A549 (cell line): Measurements from ENCODE around the gene APPL1. TPM values are rescaled to one million over a fixed set of nuclear protein-coding genes. Genes with fewer than 3 reads are reported as not detected.

Experiments used
- ATAC-seq, 2 experiments: fragments of 200-7000 bp in 1 of 2; fragments of >200 bp in 1 of 2; cut with Nextera tagmentation in 1 of 2; cut with Tn5 transposase in 1 of 2; 3 replicates each; pipeline versions ENCODE4 v1.8.0 to v1.9.1; 2018 to 2020; ENCODE audit warnings: mild to moderate bottlenecking in 1 of 2, moderate library complexity in 1 of 2
- CTCF ChIA-PET: fragments of 300-600 bp; sonication (Branson Sonifier 250); formaldehyde crosslinking; extraction: SDS; loops from one replicate; lab custom pipeline; 2021; ENCODE audit warnings: antibody characterized with exemption, inconsistent platforms; lab: Yijun Ruan, JAX
- POLR2A ChIA-PET: fragments of 350-600 bp; formaldehyde crosslinking; extraction: SDS; loops from one replicate; lab custom pipeline; 2021; ENCODE audit warnings: antibody characterized with exemption, inconsistent platforms; lab: Yijun Ruan, JAX
- DNase-seq, 2 experiments: peaks; one replicate each; pipeline versions ENCODE4 v3.0.0 to v3.0.0-alpha.2; 2011 to 2016; ENCODE audit warnings: low read depth in 1 of 2, low spot score in 1 of 2
- FAIRE-seq: peaks from 2 replicates; lab custom pipeline; 2011; peaks lifted over from hg19 to GRCh38; lab: Jason Lieb, UNC
- H3K27ac ChIP-seq, 2 experiments: fragments of >200 bp; sonication (Bioruptor Twin); formaldehyde crosslinking; 3 replicates each; pipeline ENCODE4 v1.5.1; 2016 to 2017
- H3K4me1 ChIP-seq: fragments of >200 bp; sonication (Bioruptor Twin); formaldehyde crosslinking; 3 replicates; pipeline ENCODE4 v1.6.1; 2016
- H3K4me2 ChIP-seq: fragments of >200 bp; sonication (Bioruptor Twin); formaldehyde crosslinking; 3 replicates; pipeline ENCODE4 v1.6.1; 2016
- H3K4me3 ChIP-seq: fragments of >200 bp; sonication (Bioruptor Twin); formaldehyde crosslinking; 3 replicates; pipeline ENCODE4 v1.5.1; 2016
- H3K9me3 ChIP-seq: fragments of >200 bp; sonication (Bioruptor Twin); formaldehyde crosslinking; 3 replicates; pipeline ENCODE4 v1.6.1; 2016
- CHD2 ChIP-seq: fragments of 150-350 bp; IDR thresholded peaks from 2 replicates; pipeline ENCODE4 v1.6.1; 2014; ENCODE audit warnings: low read length; ENCODE audit not compliant: partially characterized antibody
- CHD4 ChIP-seq: fragments of 200-600 bp; sonication (generic); IDR thresholded peaks from 2 replicates; pipeline ENCODE4 v1.6.1; 2016; ENCODE audit warnings: antibody characterized with exemption, mild to moderate bottlenecking, borderline replicate concordance
- EHF ChIP-seq: fragments of 250-450 bp; sonication (Bioruptor Pico); IDR thresholded peaks from 2 replicates; pipeline ENCODE4 v1.5.0; 2020; ENCODE audit warnings: mild to moderate bottlenecking
- FOSL2 ChIP-seq, 2 experiments: fragments of 450-650 bp in 1 of 2; fragments of >200 bp in 1 of 2; sonication (Bioruptor Twin) in 1 of 2; formaldehyde crosslinking; IDR thresholded peaks; 2 replicates each; pipeline versions ENCODE4 v1.5.0 to v1.6.1; 2016 to 2020; ENCODE audit warnings: mild to moderate bottlenecking in 1 of 2, moderate library complexity in 1 of 2
- HDAC2 ChIP-seq: fragments of 200-600 bp; sonication (generic); IDR thresholded peaks from 2 replicates; pipeline ENCODE4 v1.6.1; 2016
- HEYL ChIP-seq: fragments of 250-450 bp; sonication (Bioruptor Pico); IDR thresholded peaks from 2 replicates; pipeline ENCODE4 v1.8.0; 2021; ENCODE audit warnings: mild to moderate bottlenecking, moderate library complexity
- JUN ChIP-seq, 2 experiments: fragments of >200 bp; sonication (Bioruptor Twin); formaldehyde crosslinking; IDR thresholded peaks; 2 replicates in 1 of 2; 3 replicates in 1 of 2; pipeline ENCODE4 v1.6.1; 2016 to 2017
- JUNB ChIP-seq: fragments of >200 bp; sonication (Bioruptor Twin); formaldehyde crosslinking; IDR thresholded peaks from 2 replicates; pipeline ENCODE4 v1.6.1; 2016
- KDM5A ChIP-seq: fragments of 200-600 bp; sonication (generic); IDR thresholded peaks from 2 replicates; pipeline ENCODE4 v1.6.1; 2016; ENCODE audit warnings: antibody characterized with exemption, mild to moderate bottlenecking
- MAFK ChIP-seq: fragments of 450-650 bp; IDR thresholded peaks from 2 replicates; pipeline ENCODE4 v1.6.1; 2014; ENCODE audit not compliant: partially characterized antibody
- MAZ ChIP-seq: fragments of 150-350 bp; IDR thresholded peaks from 2 replicates; pipeline ENCODE4 v1.6.1; 2014; ENCODE audit warnings: antibody characterized with exemption, low read depth, low read length, borderline replicate concordance
- MYC ChIP-seq: IDR thresholded peaks from 2 replicates; pipeline ENCODE4 v1.6.1; 2012; ENCODE audit warnings: mild to moderate bottlenecking, inconsistent platforms, low read length, improper control_type of control experiment, borderline replicate concordance
- NFE2L2 ChIP-seq: fragments of 150-350 bp; conservative IDR thresholded peaks from 2 replicates; pipeline ENCODE4 v1.6.1; 2014; ENCODE audit warnings: low read length
- PHF8 ChIP-seq: fragments of 200-600 bp; sonication (generic); IDR thresholded peaks from 2 replicates; pipeline ENCODE4 v1.6.1; 2016; ENCODE audit warnings: low read depth, mild to moderate bottlenecking, antibody characterized with exemption, moderate library complexity, borderline replicate concordance
- WGBS: methylation state at CpG from one replicate; pipeline ENCODE4 v1.1.6; 2017; ENCODE audit errors: missing lambda C conversion rate; 5-methylcytosine and 5-hydroxymethylcytosine counted together
- polyA plus RNA-seq, 4 experiments: library from polyadenylated mRNA; depleted of rRNA in 3 of 4; stranded (reverse); fragments of >200 nt; fragmentation: RNase III in 1 of 4; extraction: RNeasy Plus Mini Kit Qiagen cat#74134 plus additional on column Dnase treatment in 1 of 4; gene quantifications; 2 replicates in 3 of 4; 3 replicates in 1 of 4; pipeline ENCODE4 v1.2.3, GENCODE V29; 2011 to 2017
- TF ChIP-seq, protein P1 (sequence below): IDR thresholded peaks from 2 replicates; pipeline ENCODE4 v1.6.1; 2012
- TF ChIP-seq, protein P2 (sequence below): IDR thresholded peaks from 2 replicates; pipeline ENCODE4 v1.6.1; 2012
- TF ChIP-seq, protein P3 (sequence below): fragments of 200-600 bp; sonication (generic); IDR thresholded peaks from 2 replicates; pipeline ENCODE4 v1.6.1; 2016; ENCODE audit warnings: antibody characterized with exemption, mild to moderate bottlenecking, moderate library complexity
- TF ChIP-seq, protein P4 (sequence below): fragments of >200 bp; sonication (Bioruptor Twin); formaldehyde crosslinking; IDR thresholded peaks from 3 replicates; pipeline ENCODE4 v1.5.1; 2016
- TF ChIP-seq, protein P5 (sequence below): fragments of >200 bp; sonication (Bioruptor Twin); formaldehyde crosslinking; IDR thresholded peaks from 3 replicates; pipeline ENCODE4 v1.6.1; 2016

Gene APPL1
- polyA plus RNA-seq, 2 of the 4 experiments (the other 2 are of a cell fraction) = 14.3 to 30.3 TPM

DNA sequence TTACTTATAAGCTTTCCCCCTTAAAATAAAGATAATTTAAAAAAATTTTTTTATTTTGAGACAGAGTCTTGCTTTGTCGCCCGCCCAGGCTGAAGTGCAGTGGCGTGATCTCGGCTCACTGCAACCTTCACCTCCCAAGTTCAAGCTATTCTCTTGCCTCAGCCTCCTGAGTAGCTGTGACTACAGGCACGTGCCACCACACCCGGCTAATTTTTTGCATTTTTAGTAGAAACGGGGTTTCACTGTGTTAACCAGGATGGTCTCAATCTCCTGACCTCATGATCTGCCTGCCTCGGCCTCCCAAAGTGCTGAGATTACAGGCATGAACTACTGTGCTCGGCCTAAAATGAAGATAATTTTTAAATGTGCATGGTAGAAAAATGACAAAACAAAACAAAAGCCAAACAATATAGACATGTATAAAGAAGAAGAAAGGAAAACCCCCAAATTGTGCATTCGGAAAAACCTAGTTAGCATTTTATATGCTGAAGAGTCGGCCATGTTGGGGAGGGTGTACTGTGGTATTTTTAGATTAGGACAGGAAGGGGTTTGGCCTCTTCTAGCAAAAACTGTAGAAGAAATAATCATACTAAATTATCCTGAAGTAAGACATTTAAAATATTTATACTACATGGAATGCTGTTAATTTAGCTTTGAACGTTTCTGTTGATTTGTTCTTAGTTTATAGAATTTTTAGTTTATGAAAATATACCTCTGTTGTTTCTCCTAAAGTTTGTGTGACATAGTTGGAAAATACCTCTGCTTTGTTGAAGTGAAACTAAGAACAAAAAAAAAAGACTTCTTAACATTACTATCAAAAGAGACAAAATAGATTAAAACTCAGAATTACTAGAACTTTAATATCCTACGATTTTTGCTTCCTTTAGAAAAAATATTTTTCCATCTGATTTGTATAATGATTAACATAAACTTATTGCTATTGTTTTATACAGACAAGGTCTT is 7.4 kb downstream of the APPL1 start:
- 87% methylated on average over 13 of the region's 13 CpGs for WGBS
- TF ChIP-seq CHD4 (no peak), HDAC2 (no peak), JUNB (no peak), MAFK (no peak), NFE2L2 (no peak)
- TF ChIP-seq, protein P1, sequence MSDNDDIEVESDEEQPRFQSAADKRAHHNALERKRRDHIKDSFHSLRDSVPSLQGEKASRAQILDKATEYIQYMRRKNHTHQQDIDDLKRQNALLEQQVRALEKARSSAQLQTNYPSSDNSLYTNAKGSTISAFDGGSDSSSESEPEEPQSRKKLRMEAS = no peak
- ChIA-PET POLR2A (interaction anchor here (0.7 kb wide), 1 partner anchor 167 kb away, joined by 4 read pairs; no protein-coding TSS in a partner anchor), CTCF (interaction anchor here (1.0 to 1.1 kb wide), 2 partner anchors 13 to 65 kb away, joined by 3 read pairs; no protein-coding TSS in a partner anchor)
- H3K4me3 ChIP-seq = no peak overlapping the region
- no peak for FAIRE-seq
- ATAC-seq = no peak
- no peaks in the 10 kb centered on the region; the same call in 2 of the 3 replicates for H3K4me1 ChIP-seq
- H3K9me3 ChIP-seq = no peaks in the 10 kb centered on the region
- no peak overlapping the region for H3K4me2 ChIP-seq
- DNase-seq = no peak
- H3K27ac ChIP-seq = no peak overlapping the region

DNA sequence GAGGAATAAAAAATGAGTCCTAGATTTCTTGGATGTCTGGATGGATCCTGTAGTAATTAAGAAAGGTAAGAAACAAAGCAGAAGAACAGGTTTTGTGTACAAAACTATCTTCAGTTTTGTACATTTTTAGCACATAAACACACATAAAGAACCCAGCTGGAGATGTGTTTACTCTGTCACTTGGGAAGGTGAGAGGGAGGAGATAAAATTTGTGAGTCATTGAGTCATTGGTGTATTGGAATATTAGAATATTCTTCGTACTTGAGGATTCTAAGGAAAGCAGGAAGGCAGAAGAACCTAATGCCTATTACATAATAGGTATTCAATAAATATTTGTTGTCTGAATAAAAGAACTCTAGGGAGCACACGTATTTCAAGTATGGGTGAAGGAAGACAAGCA is 17.4 kb downstream of the APPL1 start:
- Histone ChIP-seq H3K27ac (no peak overlapping the region), H3K4me3 (no peak overlapping the region), H3K4me2 (no peak overlapping the region), H3K9me3 (no peaks in the 10 kb centered on the region), H3K4me1 (no peaks in the 10 kb centered on the region)
- no peak for FAIRE-seq
- no peak for DNase-seq
- POLR2A ChIA-PET = no interaction called here
- WGBS = 65% methylated on average over 2 of the region's 2 CpGs
- TF ChIP-seq, protein P2, sequence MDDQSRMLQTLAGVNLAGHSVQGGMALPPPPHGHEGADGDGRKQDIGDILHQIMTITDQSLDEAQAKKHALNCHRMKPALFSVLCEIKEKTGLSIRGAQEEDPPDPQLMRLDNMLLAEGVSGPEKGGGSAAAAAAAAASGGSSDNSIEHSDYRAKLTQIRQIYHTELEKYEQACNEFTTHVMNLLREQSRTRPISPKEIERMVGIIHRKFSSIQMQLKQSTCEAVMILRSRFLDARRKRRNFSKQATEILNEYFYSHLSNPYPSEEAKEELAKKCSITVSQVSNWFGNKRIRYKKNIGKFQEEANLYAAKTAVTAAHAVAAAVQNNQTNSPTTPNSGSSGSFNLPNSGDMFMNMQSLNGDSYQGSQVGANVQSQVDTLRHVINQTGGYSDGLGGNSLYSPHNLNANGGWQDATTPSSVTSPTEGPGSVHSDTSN = no peak
- no peak for ATAC-seq
- CTCF ChIA-PET = no interaction called here

DNA sequence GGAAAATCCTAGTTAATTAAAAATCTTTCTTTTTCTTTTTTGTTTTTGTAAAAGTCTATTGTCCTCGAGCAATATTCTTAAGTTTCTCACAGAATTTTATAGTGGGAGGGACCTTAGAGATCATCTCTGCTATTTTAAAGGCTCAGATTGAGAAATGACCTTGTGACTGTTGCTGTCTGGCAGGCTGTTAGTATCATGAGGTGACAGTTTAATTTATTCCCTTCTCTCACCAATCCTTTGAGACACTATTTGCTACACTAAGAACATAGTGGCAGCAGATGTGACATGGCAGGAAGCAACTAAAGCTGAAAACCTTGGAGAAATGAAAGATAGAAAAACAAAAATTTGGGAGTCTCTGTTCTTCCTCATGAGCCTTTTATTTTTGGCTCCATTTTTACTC is 24.9 kb downstream of the APPL1 start:
- TF ChIP-seq, protein P1 = no peak
- no peak for TF ChIP-seq HDAC2
- TF ChIP-seq CHD2 = no peak
- no peak for TF ChIP-seq MAZ
- TF ChIP-seq JUNB = no peak
- TF ChIP-seq KDM5A = no peak
- TF ChIP-seq HEYL (CRISPR knock-in tag) = no peak
- ATAC-seq = no peak
- DNase-seq = no peak
- Histone ChIP-seq H3K4me1 (no peaks in the 10 kb centered on the region; the same call in 2 of the 3 replicates), H3K4me3 (no peak overlapping the region), H3K4me2 (no peak overlapping the region), H3K9me3 (no peaks in the 10 kb centered on the region), H3K27ac (no peak overlapping the region)
- no peak for FAIRE-seq
- ChIA-PET POLR2A (no interaction called here), CTCF (no interaction called here)
- 71% methylated on average over 1 of the region's 1 CpG for WGBS

DNA sequence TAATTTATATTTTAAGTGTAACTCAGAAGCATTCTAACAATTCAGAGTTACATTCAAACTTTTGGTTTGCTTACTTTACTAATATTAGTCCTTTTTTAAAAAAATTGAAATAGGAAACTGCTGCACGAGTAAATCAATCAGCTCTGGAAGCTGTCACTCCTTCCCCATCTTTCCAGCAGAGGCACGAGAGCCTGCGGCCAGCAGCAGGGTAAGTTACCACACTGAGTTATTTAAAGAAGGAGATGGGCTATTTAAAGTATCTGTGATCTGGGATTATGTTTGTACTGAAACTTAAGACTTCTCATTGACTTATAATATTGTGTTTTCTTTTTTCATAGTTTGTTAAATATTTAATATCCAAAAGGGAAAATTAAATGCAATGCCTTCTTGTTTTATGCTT is 29.3 kb downstream of the APPL1 start:
- CTCF ChIA-PET = no interaction called here
- Histone ChIP-seq H3K4me3 (no peak overlapping the region), H3K4me2 (no peak overlapping the region), H3K9me3 (no peaks in the 10 kb centered on the region), H3K27ac (no peak overlapping the region), H3K4me1 (no peaks in the 10 kb centered on the region; the same call in 2 of the 3 replicates)
- FAIRE-seq (no peak), ATAC-seq (no peak), DNase-seq (no peak)
- TF ChIP-seq, protein P3, sequence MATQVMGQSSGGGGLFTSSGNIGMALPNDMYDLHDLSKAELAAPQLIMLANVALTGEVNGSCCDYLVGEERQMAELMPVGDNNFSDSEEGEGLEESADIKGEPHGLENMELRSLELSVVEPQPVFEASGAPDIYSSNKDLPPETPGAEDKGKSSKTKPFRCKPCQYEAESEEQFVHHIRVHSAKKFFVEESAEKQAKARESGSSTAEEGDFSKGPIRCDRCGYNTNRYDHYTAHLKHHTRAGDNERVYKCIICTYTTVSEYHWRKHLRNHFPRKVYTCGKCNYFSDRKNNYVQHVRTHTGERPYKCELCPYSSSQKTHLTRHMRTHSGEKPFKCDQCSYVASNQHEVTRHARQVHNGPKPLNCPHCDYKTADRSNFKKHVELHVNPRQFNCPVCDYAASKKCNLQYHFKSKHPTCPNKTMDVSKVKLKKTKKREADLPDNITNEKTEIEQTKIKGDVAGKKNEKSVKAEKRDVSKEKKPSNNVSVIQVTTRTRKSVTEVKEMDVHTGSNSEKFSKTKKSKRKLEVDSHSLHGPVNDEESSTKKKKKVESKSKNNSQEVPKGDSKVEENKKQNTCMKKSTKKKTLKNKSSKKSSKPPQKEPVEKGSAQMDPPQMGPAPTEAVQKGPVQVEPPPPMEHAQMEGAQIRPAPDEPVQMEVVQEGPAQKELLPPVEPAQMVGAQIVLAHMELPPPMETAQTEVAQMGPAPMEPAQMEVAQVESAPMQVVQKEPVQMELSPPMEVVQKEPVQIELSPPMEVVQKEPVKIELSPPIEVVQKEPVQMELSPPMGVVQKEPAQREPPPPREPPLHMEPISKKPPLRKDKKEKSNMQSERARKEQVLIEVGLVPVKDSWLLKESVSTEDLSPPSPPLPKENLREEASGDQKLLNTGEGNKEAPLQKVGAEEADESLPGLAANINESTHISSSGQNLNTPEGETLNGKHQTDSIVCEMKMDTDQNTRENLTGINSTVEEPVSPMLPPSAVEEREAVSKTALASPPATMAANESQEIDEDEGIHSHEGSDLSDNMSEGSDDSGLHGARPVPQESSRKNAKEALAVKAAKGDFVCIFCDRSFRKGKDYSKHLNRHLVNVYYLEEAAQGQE = no peak
- no peak for TF ChIP-seq PHF8
- no peak for TF ChIP-seq MYC
- TF ChIP-seq EHF = no peak
- TF ChIP-seq JUNB = no peak
- no peak for TF ChIP-seq FOSL2 (IDR thresholded peaks at IDR 0.05)
- no peak for TF ChIP-seq FOSL2 (CRISPR knock-in tag; IDR thresholded peaks at IDR 0.05)
- no peak for TF ChIP-seq JUN (IDR thresholded peaks at IDR 0.05)
- TF ChIP-seq, protein P4, sequence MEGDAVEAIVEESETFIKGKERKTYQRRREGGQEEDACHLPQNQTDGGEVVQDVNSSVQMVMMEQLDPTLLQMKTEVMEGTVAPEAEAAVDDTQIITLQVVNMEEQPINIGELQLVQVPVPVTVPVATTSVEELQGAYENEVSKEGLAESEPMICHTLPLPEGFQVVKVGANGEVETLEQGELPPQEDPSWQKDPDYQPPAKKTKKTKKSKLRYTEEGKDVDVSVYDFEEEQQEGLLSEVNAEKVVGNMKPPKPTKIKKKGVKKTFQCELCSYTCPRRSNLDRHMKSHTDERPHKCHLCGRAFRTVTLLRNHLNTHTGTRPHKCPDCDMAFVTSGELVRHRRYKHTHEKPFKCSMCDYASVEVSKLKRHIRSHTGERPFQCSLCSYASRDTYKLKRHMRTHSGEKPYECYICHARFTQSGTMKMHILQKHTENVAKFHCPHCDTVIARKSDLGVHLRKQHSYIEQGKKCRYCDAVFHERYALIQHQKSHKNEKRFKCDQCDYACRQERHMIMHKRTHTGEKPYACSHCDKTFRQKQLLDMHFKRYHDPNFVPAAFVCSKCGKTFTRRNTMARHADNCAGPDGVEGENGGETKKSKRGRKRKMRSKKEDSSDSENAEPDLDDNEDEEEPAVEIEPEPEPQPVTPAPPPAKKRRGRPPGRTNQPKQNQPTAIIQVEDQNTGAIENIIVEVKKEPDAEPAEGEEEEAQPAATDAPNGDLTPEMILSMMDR = no peak
- TF ChIP-seq, protein P5, sequence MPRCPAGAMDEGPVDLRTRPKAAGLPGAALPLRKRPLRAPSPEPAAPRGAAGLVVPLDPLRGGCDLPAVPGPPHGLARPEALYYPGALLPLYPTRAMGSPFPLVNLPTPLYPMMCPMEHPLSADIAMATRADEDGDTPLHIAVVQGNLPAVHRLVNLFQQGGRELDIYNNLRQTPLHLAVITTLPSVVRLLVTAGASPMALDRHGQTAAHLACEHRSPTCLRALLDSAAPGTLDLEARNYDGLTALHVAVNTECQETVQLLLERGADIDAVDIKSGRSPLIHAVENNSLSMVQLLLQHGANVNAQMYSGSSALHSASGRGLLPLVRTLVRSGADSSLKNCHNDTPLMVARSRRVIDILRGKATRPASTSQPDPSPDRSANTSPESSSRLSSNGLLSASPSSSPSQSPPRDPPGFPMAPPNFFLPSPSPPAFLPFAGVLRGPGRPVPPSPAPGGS = no peak
- POLR2A ChIA-PET = no interaction called here
- WGBS = 92% methylated on average over 3 of the region's 3 CpGs
